GM10248 (cell line): ENCODE data around the gene NOM1.

ENCODE experiments used
- CTCF ChIA-PET: fragments of 300-600 bp; sonication (Branson Sonifier 250); formaldehyde crosslinking; extraction: SDS; loops from one replicate; lab custom pipeline; 2021; ENCODE audit warnings: antibody characterized with exemption; lab: Yijun Ruan, JAX
- POLR2A ChIA-PET: fragments of 350-650 bp; sonication (Branson Sonifier 250); formaldehyde crosslinking; extraction: SDS; loops from one replicate; lab custom pipeline; 2020; ENCODE audit warnings: antibody characterized with exemption; lab: Yijun Ruan, JAX
- DNase-seq: peaks from one replicate; pipeline ENCODE4 v3.0.0; 2012; ENCODE audit errors: extremely low spot score
- TF ChIP-seq, protein P1 (sequence below): IDR thresholded peaks from 2 replicates; pipeline ENCODE4 v1.5.1; 2012; ENCODE audit warnings: mild to moderate bottlenecking, low read depth; ENCODE audit errors: extremely low read depth, missing control alignments, control extremely low read depth

NOM1 gene

DNA sequence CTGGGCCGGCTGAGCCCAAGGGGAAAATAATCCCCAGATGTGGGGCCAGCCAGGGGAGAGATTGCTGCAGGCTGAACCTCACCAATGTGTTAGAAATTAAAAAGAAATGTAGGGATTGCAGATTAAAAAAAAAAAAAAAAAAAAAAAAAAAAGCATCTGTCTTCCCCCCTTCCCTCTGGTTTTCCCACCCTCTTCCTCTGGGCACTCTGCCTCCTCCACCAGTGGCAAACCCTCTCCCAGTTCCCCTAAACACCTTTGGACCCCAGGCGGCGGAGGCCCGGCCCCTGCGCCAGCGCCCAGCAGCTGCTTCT, 53.9 kb downstream of the NOM1 start:
- CTCF ChIA-PET, result no interaction called here
- POLR2A ChIA-PET, result no interaction called here
- TF ChIP-seq, protein P1, sequence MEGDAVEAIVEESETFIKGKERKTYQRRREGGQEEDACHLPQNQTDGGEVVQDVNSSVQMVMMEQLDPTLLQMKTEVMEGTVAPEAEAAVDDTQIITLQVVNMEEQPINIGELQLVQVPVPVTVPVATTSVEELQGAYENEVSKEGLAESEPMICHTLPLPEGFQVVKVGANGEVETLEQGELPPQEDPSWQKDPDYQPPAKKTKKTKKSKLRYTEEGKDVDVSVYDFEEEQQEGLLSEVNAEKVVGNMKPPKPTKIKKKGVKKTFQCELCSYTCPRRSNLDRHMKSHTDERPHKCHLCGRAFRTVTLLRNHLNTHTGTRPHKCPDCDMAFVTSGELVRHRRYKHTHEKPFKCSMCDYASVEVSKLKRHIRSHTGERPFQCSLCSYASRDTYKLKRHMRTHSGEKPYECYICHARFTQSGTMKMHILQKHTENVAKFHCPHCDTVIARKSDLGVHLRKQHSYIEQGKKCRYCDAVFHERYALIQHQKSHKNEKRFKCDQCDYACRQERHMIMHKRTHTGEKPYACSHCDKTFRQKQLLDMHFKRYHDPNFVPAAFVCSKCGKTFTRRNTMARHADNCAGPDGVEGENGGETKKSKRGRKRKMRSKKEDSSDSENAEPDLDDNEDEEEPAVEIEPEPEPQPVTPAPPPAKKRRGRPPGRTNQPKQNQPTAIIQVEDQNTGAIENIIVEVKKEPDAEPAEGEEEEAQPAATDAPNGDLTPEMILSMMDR, result no peak
- DNase-seq, result no peak

DNA sequence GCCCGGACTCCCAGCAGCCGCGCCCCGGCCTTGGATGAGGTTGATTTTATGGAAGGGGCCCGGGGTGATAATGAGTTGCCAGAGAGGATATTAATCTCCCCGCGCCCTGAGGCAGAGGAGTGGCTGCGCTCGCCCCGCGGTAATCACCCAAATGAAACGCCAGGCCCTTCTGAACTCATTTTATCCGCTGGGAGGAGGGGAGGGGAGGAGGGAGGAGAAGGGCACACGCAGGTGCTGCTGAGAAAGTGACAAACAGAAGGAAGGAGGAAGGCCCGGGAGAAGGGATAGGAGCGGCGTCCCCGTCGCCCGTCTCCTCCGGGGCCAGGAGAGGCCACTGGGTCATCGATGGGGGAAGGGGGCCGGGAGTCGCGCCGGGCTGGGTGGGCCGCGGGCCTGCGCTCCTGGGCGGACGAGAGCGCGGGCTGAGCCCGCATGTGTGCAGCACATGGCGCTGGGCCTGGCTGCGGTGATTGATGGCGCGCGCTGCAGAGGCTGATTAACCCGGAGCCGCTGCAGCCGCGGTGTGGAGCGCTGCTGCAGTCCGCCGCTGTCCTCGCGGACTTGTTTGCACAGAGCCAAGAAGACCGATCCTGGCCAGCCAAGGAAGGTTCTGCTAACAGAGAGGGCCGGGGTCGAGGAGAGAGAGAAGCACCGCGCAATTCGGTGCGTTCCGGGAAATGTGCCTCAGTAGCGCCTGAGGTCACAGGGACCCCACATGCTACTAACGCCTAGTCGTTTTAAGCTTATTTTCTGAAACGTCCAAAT, 54.4 kb downstream of the NOM1 start:
- ChIA-PET POLR2A (no interaction called here), CTCF (no interaction called here)
- TF ChIP-seq, protein P1, result no peak
- DNase-seq, result no peak

DNA sequence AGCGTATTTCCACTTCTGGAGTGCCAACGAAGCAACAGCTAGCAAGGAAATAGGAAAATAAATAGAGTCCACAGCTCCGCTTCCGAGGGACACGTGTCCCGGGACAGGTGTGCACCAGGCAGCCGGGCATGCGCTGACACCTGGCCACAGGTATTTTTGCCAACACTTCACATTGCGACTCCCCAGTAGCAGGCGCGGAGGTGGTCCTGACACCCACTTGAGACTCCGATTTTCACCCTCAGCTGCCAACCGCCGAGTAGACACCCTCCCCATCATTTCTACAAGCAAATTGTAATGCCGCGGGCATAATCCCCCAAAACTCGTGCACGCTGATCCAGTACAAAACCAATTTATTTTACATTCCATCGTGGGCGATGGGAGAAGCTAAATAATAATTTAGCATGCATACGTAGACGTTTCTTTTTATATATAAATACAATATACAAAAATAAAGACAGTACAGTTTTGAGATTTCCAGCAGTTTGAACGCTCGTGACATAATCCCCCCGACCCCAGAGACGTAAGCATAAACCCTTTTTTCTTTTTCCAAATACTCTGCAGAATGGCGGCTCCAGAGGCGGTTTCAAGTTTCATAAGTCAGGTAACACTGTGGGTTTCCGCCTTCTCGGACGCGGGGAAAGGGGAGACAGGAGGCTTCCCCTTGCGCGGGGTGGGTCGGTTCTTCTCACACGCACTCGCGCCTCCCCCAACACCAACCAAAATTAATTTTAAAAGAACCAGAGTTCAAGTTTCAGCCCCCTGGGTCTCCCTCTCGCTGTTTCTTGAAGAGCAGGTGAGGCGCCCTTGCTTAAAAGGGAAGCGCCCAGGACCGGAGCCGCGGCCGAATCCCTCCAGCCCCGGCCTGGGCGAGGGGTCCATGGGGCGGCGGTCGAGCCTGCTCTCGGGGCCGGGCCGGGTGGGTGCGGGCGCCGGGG, 55.3 kb downstream of the NOM1 start:
- ChIA-PET CTCF (no interaction called here), POLR2A (no interaction called here)
- no peak for DNase-seq
- TF ChIP-seq, protein P1, result no peak

DNA sequence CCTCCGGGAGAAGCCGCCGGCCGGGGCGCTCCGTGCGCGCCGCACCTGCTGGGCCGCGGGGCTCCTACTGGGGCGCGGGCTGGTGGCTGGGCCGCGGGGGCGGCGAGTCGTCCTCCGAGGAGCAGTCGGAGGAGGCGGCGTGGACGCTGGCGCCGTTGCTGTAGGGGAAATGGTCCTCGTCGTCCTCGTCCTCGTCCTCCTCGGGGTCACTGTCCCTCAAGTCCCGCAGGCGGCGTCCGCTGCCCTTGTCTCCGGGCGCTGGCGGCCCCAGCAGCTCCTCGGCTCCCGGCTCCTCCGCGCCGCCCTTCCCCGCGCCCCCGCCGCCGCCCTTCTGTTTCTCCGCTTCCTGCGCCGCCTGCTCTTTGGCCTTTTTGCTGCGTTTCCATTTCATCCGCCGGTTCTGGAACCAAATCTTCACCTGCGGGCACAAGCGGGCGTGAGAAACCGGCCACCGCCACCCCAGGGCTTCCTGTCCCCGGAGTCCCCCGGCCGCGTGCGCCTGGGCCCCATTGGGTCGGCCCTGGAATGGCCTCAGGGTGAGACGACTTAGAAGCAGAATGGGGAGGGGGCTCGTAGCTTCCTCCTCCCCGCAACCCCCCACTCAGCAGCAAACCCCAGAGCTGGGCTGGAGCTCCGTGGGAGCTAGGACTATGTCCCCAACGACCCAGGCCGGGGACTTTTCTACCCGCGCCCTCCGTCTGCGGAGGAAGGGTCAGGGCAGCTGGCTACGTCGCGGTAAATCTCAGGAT, 56.1 kb downstream of the NOM1 start:
- ChIA-PET POLR2A (no interaction called here), CTCF (interaction anchor here (1.5 kb wide), 1 partner anchor 13 kb away, joined by 5 read pairs; no protein-coding TSS in a partner anchor)
- TF ChIP-seq, protein P1, result peak; percentile 3
- no peak for DNase-seq

DNA sequence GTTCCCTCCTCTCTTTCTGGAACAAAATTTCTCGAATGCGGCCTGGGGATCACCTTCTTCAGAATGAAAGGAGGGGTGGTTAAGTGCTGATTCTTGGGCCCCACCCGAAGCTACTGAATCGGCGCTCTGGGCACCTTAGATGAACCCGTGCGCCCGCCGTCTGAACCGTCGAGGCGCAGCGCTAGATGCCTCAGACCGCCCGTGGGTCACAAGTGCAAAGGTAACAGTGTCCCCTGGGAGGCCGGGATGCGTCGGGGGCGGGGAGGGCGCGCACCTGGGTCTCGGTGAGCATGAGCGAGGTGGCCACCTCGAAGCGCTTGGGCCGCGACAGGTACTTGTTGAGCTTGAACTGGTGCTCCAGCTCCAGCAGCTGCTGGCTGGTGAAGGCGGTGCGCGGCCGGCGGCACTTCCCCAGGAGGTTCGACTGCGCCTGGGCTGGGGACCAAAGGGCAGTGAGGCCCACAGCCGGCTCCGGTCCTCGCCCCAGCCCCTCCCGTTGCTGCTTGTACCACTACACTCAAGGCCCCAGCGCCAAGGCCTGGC, 56.8 kb downstream of the NOM1 start:
- DNase-seq, result no peak
- POLR2A ChIA-PET, result no interaction called here
- CTCF ChIA-PET, result interaction anchor here (1.5 kb wide), 1 partner anchor 12 kb away, joined by 5 read pairs; no protein-coding TSS in a partner anchor
- TF ChIP-seq, protein P1, result no peak
